SK-N-SH treated with all-trans-retinoic acid at 6 μM for 48 hours (cell line): ENCODE measurements around the gene FLG2.
"Not testable (repeated sequence)": the region's sequence is repeated elsewhere in the genome, so short reads cannot be mapped to it uniquely, and the experiment has no call there.

Source experiments
- RARB ChIP-seq: fragments of 250-450 bp; sonication (Bioruptor Pico); IDR thresholded peaks from 2 replicates; pipeline ENCODE4 v1.8.0; 2021; ENCODE audit warnings: mild to moderate bottlenecking, moderate library complexity
- TCF4 ChIP-seq: fragments of 250-450 bp; sonication (Bioruptor Pico); IDR thresholded peaks from 2 replicates; pipeline ENCODE4 v1.8.0; 2021; ENCODE audit warnings: mild to moderate bottlenecking, moderate library complexity, borderline replicate concordance
- TOX ChIP-seq: fragments of 250-450 bp; sonication (Bioruptor Pico); IDR thresholded peaks from 2 replicates; pipeline ENCODE4 v1.8.0; 2021; ENCODE audit warnings: mild to moderate bottlenecking, moderate library complexity, borderline replicate concordance
- ZNF8 ChIP-seq: fragments of 450-650 bp; formaldehyde crosslinking; IDR thresholded peaks from 2 replicates; pipeline ENCODE4 v1.5.0; 2020; ENCODE audit warnings: mild to moderate bottlenecking, moderate library complexity

DNA sequence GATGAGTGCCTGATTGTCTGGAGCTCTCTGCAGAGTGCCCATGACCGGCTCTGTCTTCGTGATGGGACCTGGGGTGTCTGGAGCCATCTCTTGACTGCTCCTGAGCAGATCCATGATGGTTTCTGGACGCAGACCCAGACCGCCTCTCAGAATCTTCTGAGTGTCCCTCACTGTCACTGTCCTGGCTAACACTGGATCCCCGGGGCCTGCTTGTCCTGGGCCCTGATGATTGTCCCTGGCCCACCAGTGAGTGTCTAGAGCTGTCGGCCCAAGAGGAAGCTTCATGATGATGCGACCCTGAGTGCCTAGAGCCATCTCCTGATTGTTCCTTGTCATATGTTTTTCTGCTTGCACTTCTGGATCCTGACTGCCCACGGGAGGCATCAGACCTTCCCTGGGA, 51.8 kb downstream of the FLG2 start:
- TF ChIP-seq RARB (CRISPR knock-in tag); TCF4 (CRISPR knock-in tag); ZNF8 (CRISPR knock-in tag); TOX: not testable (repeated sequence)
